ENCODE measurements around the gene MARCKSL1.

MARCKSL1 gene

DNA sequence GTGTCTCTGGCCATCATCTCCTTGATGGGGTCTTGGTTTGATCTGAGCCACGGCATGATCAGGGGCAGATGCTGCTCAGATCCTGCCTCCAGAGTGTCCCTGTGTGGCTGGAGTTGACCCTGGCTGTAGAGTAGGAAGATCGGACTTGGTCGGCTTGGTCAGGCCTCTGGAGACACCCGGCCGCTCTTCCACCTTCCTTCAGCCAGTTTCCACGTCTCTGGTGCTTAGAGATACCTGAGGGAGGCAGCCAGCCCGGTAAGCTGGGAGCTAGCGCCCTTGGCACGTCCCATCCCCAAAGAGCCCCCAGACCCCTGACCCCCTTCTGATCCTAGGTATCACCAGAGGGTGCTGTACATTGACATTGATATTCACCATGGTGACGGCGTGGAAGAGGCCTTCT lies 8.8 kb downstream of the MARCKSL1 start:
- H3K4me3 ChIP-seq (ENCODE audit: low read length): no peak overlapping the region
- no peaks in the 10 kb centered on the region for H3K9me3 ChIP-seq (ENCODE audit: control insufficient read depth, insufficient read depth, low read length)
- H3K27me3 ChIP-seq (ENCODE audit: control insufficient read depth, low read length): no peaks in the 10 kb centered on the region
- peaks cover 30% of the 10 kb centered on the region for H3F3A ChIP-seq (ENCODE audit: control insufficient read depth, insufficient read depth)
- no peak for TF ChIP-seq EZH2phosphoT487 (IDR thresholded peaks at IDR 0.05; ENCODE audit: borderline replicate concordance, low read length)
- TF ChIP-seq, protein P1, sequence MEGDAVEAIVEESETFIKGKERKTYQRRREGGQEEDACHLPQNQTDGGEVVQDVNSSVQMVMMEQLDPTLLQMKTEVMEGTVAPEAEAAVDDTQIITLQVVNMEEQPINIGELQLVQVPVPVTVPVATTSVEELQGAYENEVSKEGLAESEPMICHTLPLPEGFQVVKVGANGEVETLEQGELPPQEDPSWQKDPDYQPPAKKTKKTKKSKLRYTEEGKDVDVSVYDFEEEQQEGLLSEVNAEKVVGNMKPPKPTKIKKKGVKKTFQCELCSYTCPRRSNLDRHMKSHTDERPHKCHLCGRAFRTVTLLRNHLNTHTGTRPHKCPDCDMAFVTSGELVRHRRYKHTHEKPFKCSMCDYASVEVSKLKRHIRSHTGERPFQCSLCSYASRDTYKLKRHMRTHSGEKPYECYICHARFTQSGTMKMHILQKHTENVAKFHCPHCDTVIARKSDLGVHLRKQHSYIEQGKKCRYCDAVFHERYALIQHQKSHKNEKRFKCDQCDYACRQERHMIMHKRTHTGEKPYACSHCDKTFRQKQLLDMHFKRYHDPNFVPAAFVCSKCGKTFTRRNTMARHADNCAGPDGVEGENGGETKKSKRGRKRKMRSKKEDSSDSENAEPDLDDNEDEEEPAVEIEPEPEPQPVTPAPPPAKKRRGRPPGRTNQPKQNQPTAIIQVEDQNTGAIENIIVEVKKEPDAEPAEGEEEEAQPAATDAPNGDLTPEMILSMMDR (IDR thresholded peaks at IDR 0.05; ENCODE audit: low read depth, low read length, poor library complexity, severe bottlenecking): no peak
- no peaks in the 10 kb centered on the region for H3K9me2 ChIP-seq (replicated peaks; ENCODE audit: control insufficient read depth, low read length)
- peaks cover 23% of the 10 kb centered on the region for H3K4me1 ChIP-seq (ENCODE audit: control insufficient read depth, low read length)
- peaks cover 37% of the 10 kb centered on the region for H3K79me2 ChIP-seq (ENCODE audit: control insufficient read depth, low read length)
- peaks cover 95% of the 10 kb centered on the region for H3K36me3 ChIP-seq (ENCODE audit: control insufficient read depth, low read length)
- H3K27ac ChIP-seq (ENCODE audit: low read depth, low read length): no peak overlapping the region
- H3K4me2 ChIP-seq (ENCODE audit: low read length): no peak overlapping the region
- H4K20me1 ChIP-seq (ENCODE audit: control insufficient read depth, insufficient read depth, low read depth, low read length): no peaks in the 10 kb centered on the region

DNA sequence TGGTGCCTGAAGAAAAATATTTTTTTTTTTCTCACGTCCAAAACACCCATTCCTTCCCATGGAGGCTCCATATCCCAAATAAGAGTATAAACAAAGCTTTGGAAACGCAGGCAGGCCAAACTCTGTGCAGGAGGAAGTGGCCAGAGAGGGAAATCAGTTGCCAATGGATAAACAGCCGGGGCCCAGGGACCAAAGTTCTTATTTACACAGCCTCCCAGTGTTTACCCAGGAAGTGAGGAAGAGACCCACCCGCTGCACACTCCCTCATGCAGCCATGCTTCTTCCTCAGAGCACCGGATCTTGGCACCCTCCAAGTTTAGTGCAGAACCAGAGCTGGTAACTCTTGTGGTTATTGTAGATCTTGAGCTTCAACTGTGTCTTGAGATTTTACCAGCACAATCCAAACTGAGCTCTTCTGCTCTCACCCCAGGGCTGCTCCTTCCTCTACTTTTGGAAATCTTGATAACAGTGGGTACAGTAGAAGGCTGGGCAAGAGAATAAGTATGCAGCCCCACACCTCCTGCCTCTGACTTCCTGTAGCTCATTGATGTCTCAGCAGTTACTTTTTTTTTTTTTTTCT lies 14.2 kb downstream of the MARCKSL1 start:
- H3K9me2 ChIP-seq (replicated peaks; ENCODE audit: control insufficient read depth, low read length): no peaks in the 10 kb centered on the region
- peak overlapping the region; percentile 82 for H3K4me2 ChIP-seq (ENCODE audit: low read length)
- TF ChIP-seq EZH2phosphoT487 (IDR thresholded peaks at IDR 0.05; ENCODE audit: borderline replicate concordance, low read length): no peak
- TF ChIP-seq, protein P1 (IDR thresholded peaks at IDR 0.05; ENCODE audit: low read depth, low read length, poor library complexity, severe bottlenecking): no peak
- H3F3A ChIP-seq (ENCODE audit: control insufficient read depth, insufficient read depth): peaks cover 58% of the 10 kb centered on the region
- H3K36me3 ChIP-seq (ENCODE audit: control insufficient read depth, low read length): peaks cover 86% of the 10 kb centered on the region
- H3K79me2 ChIP-seq (ENCODE audit: control insufficient read depth, low read length): peaks cover 74% of the 10 kb centered on the region
- peak overlapping the region; percentile 61 for H3K4me3 ChIP-seq (ENCODE audit: low read length)
- no peaks in the 10 kb centered on the region for H3K9me3 ChIP-seq (ENCODE audit: control insufficient read depth, insufficient read depth, low read length)
- no peaks in the 10 kb centered on the region for H3K27me3 ChIP-seq (ENCODE audit: control insufficient read depth, low read length)
- H3K4me1 ChIP-seq (ENCODE audit: control insufficient read depth, low read length): peaks cover 77% of the 10 kb centered on the region
- H3K27ac ChIP-seq (ENCODE audit: low read depth, low read length): peak overlapping the region; percentile 97
- H4K20me1 ChIP-seq (ENCODE audit: control insufficient read depth, insufficient read depth, low read depth, low read length): no peaks in the 10 kb centered on the region

DNA sequence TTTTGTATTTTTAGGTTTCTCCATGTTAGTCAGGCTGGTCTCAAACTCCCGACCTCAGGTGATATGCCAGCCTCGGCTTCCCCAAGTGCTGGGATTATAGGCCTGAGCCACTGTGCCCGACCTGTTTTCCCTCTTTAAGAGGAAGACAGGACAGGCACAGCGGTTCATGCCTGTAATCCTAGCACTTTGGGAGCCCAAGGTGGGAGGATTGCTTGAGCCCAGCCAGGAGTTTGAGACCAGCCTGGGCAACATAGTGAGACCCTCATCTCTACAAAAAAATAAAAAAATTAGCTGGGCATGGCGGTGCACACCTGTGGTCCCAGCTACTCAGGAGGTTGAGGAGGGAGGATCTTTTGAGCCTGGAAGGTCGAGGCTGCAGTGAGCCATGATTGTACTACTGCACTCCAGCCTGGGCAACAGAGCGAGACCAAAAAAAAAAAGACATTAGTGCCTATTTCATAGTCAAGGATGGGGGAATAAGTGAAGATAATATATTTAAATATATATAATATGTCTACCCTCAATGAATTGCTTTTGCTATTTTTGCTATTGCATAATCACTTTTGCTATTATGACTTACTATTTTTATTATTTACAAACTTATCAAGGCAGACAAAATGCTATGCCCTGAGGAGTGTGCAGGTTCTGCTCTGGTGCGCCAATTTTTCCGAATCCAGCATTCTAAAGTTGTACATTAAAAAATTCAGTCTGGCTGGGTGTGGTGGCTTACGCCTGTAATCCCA lies 17.7 kb downstream of the MARCKSL1 start:
- H3K4me1 ChIP-seq (ENCODE audit: control insufficient read depth, low read length): peaks cover 98% of the 10 kb centered on the region
- H3K27ac ChIP-seq (ENCODE audit: low read depth, low read length): peak overlapping the region; percentile 97
- H3K4me2 ChIP-seq (ENCODE audit: low read length): peak overlapping the region; percentile 82
- no peaks in the 10 kb centered on the region for H3K9me2 ChIP-seq (replicated peaks; ENCODE audit: control insufficient read depth, low read length)
- peak overlapping the region; percentile 66 for H3K4me3 ChIP-seq (ENCODE audit: low read length)
- no peak for TF ChIP-seq EZH2phosphoT487 (IDR thresholded peaks at IDR 0.05; ENCODE audit: borderline replicate concordance, low read length)
- TF ChIP-seq, protein P1 (IDR thresholded peaks at IDR 0.05; ENCODE audit: low read depth, low read length, poor library complexity, severe bottlenecking): no peak
- peaks cover 62% of the 10 kb centered on the region for H3K36me3 ChIP-seq (ENCODE audit: control insufficient read depth, low read length)
- H3K27me3 ChIP-seq (ENCODE audit: control insufficient read depth, low read length): no peaks in the 10 kb centered on the region
- H3F3A ChIP-seq (ENCODE audit: control insufficient read depth, insufficient read depth): peaks cover 71% of the 10 kb centered on the region
- no peaks in the 10 kb centered on the region for H4K20me1 ChIP-seq (ENCODE audit: control insufficient read depth, insufficient read depth, low read depth, low read length)
- H3K79me2 ChIP-seq (ENCODE audit: control insufficient read depth, low read length): peaks cover 70% of the 10 kb centered on the region
- H3K9me3 ChIP-seq (ENCODE audit: control insufficient read depth, insufficient read depth, low read length): no peaks in the 10 kb centered on the region

All from DOHH2 (cell line).